Fibroblast of the aortic adventitia (primary cell): ENCODE data around the gene KRT80. TPM values are rescaled to one million over a fixed set of nuclear protein-coding genes. Genes with fewer than 3 reads are reported as not detected.

Experiments used
- DNase-seq: peaks from one replicate; pipeline ENCODE4 v3.0.0-alpha.2; 2010; ENCODE audit warnings: low read depth
- H3K4me3 ChIP-seq: 2 replicates; pipeline ENCODE4 v1.5.1; 2011; ENCODE audit warnings: low read depth, mild to moderate bottlenecking, control low read depth, low read length, moderate library complexity
- total RNA-seq: library from RNA; depleted of rRNA; stranded (reverse); fragments of >200 nt; gene quantifications from 2 replicates; pipeline ENCODE4 v1.2.3, GENCODE V29; 2012; ENCODE audit warnings: low replicate concordance
- TF ChIP-seq, protein P1 (sequence below): IDR thresholded peaks from 2 replicates; pipeline ENCODE4 v1.5.1; 2011; ENCODE audit warnings: mild to moderate bottlenecking, low read length, control low read depth, inconsistent platforms; ENCODE audit not compliant: insufficient read depth

The KRT80 gene
- total RNA-seq, 1 donor, result 0.36 TPM

DNA sequence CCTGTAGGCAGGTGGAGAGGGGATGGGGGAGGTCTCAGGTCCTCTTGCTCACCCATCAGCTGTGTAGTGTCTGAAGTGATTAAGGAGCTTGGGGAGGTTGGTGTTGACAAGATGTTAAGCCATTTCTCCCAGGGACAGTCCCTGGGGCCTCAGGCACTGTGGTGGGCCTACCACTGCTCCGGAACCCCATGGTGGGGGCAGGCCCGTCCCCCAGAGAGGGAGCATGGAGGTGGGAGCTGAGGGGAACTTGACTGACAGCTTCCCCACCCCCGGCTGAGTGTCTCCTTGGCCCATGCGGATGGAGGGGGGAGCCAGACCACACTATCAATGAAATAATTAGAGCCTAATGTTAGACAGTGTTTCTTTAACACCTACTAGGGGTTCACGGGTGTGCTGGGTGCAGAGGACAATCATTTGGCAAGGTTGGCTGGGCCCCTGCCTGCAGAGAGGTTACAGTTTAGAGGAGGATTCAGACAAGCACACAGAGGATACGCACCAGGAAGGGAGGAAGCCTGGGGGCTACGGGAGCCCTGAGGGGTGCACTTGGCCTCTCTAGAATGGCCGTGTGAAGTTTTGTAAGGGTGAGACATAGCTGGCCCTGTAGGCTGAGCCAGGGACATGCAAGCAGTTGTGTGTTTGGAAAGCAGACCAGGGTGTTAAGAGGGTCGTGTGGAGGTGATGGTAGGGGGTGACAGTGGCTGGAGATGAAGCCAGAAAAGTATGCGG, 19.3 kb upstream of the KRT80 start:
- TF ChIP-seq, protein P1, sequence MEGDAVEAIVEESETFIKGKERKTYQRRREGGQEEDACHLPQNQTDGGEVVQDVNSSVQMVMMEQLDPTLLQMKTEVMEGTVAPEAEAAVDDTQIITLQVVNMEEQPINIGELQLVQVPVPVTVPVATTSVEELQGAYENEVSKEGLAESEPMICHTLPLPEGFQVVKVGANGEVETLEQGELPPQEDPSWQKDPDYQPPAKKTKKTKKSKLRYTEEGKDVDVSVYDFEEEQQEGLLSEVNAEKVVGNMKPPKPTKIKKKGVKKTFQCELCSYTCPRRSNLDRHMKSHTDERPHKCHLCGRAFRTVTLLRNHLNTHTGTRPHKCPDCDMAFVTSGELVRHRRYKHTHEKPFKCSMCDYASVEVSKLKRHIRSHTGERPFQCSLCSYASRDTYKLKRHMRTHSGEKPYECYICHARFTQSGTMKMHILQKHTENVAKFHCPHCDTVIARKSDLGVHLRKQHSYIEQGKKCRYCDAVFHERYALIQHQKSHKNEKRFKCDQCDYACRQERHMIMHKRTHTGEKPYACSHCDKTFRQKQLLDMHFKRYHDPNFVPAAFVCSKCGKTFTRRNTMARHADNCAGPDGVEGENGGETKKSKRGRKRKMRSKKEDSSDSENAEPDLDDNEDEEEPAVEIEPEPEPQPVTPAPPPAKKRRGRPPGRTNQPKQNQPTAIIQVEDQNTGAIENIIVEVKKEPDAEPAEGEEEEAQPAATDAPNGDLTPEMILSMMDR, result no peak
- H3K4me3 ChIP-seq, result no peak overlapping the region
- no peak for DNase-seq

DNA sequence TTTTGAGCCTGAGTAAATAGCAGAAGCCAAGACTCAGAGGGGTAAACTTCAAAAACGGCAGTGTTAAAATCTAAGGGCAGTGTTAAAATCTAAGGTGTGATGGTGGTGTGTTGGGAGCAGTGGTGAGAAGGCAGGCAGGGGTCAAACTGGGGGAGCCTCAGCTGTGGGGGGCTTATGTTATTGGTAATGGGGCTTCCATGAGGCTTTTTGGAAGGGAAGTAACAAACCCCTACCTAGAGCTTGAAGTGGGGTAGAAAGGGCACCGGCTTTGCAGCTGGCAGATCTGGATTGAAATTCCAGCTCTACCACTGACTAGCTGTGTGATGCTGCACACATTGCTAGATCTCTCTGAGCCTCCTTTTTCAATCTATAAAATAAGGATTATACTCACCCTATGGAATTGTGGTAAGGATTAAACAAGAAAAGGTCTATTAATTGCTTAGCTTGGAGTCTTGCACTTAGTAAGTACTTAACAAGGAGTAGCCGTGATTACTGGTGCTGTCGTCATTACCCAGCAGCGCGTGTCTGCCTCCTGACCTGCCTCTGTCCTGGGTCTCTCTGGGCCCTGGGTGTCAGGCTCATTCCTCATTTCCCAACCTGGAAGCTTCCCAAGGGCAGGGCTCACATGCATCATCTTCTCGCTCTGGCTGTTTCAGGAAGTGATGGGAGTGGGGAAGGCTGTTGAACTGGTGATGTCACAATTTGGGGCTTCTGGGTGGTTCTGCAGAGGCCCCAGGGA, 18.5 kb upstream of the KRT80 start:
- TF ChIP-seq, protein P1, result no peak
- DNase-seq, result peak; percentile 93
- H3K4me3 ChIP-seq, result no peak overlapping the region

DNA sequence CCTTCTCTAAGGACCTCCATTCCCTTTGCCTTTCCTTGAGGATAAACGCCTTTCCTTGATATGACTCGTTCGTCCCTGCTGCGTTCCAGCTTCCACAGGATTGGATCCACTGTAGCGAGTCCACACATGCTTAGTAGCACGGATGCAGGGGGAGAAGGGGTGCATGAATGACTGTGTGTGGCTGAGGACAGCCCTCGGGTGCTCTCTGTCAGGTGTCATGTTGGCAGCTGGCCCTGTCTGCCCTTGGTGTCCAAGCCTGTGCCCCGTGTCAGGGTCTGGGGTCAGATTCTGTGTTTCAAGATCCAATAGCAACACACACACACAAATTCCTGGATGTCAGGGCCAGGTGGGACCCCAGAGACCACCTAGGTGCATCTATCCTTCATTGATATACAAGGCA, 17.5 kb upstream of the KRT80 start:
- TF ChIP-seq, protein P1, result no peak
- no peak overlapping the region for H3K4me3 ChIP-seq
- DNase-seq, result no peak

DNA sequence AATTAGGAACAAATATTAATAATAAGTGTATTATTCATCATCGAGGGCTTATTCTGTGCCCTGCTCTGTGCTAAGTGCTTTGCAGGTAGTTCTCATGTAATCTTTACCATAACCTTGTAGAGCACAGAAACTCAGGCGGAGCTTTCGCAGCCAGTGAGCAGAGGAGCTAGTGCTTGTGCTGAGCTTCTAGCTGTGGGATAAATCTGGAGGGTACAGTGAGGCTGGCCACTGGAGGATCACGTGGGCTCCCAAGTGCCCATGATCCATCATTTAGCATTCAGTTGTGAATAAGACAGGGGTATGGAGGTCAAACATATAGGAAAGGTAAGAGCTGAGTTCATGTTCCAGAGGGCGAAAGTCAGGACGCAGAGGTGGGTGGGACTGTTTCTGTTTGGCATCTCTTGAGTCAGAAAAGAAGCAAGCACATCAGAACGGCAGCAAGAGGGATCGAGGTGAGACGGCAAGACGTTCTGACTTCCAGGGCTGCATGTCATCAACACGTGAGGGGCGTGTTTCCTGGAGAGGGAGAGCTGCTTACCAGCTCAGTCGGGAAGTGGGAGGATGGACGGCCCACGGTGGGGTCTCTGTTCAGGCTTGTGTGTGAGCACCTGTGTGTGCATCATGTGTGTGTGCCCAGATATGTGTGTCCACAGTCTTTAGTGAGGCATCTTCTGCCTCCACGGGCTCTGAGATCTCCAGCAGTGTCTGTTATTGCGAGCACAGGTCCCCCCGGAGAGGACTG, 16.8 kb upstream of the KRT80 start:
- no peak for DNase-seq
- H3K4me3 ChIP-seq, result no peak overlapping the region
- TF ChIP-seq, protein P1, result no peak

DNA sequence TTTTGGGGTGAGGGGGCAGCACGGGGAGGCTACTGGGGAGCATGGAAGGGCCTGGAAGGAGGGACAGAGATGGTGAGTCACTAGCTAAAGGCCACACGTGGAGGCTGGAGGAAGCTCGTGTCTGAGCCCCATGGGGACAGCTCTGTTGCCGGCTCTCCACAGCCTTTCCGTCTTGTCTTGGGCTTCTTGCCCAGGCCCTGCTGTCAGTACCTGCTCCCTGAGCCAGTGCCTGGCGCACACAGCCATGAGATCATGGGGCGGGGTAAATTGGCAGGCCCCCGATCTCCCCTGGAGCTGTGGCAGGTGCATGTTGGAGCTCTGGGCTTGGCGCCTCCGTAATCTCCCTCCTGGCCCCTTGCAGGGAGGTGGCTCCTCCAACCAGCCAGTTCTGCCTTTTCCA, 16.1 kb upstream of the KRT80 start:
- no peak overlapping the region for H3K4me3 ChIP-seq
- TF ChIP-seq, protein P1, result no peak
- DNase-seq, result peak; percentile 85

DNA sequence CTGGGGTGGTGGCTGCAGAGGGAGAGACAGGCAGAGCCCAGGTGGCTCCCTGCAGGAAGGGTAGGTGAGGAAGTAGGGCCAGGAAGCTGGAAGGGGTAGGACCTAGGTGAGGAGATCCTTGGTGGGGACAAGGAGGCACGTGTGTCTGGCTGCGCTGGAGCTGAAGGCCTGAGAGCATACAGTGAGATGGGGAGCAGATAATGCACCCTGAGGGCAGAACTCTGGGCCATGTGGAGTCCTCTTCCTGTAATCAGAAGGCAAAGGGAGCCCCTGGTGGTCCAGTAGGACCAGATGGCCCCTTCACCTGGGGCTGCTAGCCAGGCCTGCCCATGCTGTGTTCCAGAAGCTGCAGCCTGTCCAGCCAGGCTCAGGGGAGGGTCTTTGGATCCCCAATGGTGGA, 15.3 kb upstream of the KRT80 start:
- no peak overlapping the region for H3K4me3 ChIP-seq
- DNase-seq, result no peak
- TF ChIP-seq, protein P1, result no peak
